ENCODE measurements around the gene TADA2B. TPM values are rescaled to one million over a fixed set of nuclear protein-coding genes. Genes with fewer than 3 reads are reported as not detected.
A peak's percentile ranks its signal among the peaks of the same experiment; 100 is the strongest.

TADA2B gene
- total and polyA plus RNA-seq, 10 of the 15 experiments (the other 5 are each of a cell fraction or from before 2014, with no cell fraction given): 0.66 to 12.0 (median 5.6) TPM

GRCh38 chr4:7045961-7046921, 3.1 kb downstream of the TADA2B start (continued):
- TF ChIP-seq POLR2AphosphoS5 (IDR thresholded peaks at IDR 0.05; ENCODE audit: low read length) (no peak), BHLHE40 (IDR thresholded peaks at IDR 0.05; ENCODE audit: borderline replicate concordance in 1 of 2, low read depth in 2 of 2, low read length in 1 of 2) (peak in 1 of 2 experiments; percentile 55; a peak in 2 of 4 replicates), CHD4 (IDR thresholded peaks at IDR 0.05) (no peak), HDGF (IDR thresholded peaks at IDR 0.05) (no peak), GATAD2B (conservative IDR thresholded peaks at IDR 0.05; ENCODE audit: low read depth) (0 out of 2 replicates have a peak, but pooled peaks have one; percentile 14), TCF3 (IDR thresholded peaks at IDR 0.05; ENCODE audit: borderline replicate concordance, insufficient read depth, low read depth, low read length) (0 out of 2 replicates have a peak, but pooled peaks have one; percentile 24), TBL1XR1 (IDR thresholded peaks at IDR 0.05; ENCODE audit: low read depth, low read length) (0 out of 2 replicates have a peak, but pooled peaks have one; percentile 24), EP300 (IDR thresholded peaks at IDR 0.05; ENCODE audit: borderline replicate concordance in 1 of 2, control insufficient read depth in 1 of 2, low read depth in 2 of 2, low read length in 2 of 2) (no peak), TAF1 (IDR thresholded peaks at IDR 0.05; ENCODE audit: borderline replicate concordance, low read depth, low read length) (no peak), IKZF2 (IDR thresholded peaks at IDR 0.05) (peak in 1 of 2 experiments; percentile 19; a peak in 1 of 4 replicates), IRF4 (IDR thresholded peaks at IDR 0.05; ENCODE audit: low read depth, low read length) (0 out of 2 replicates have a peak, but pooled peaks have one; percentile 24), KLF5 (IDR thresholded peaks at IDR 0.05; ENCODE audit: partially characterized antibody) (no peak), NR2F1 (conservative IDR thresholded peaks at IDR 0.05) (peak; percentile 36; the same call in 1 of the 2 replicates), MTA3 (IDR thresholded peaks at IDR 0.05; ENCODE audit: borderline replicate concordance, low read length) (no peak)

Data from GM12878 (cell line).